Stimulated activated CD4-positive, alpha-beta T cell treated with anti-CD3 and anti-CD28 coated beads, Interleukin-2, amount 100 ng/mL, for 48 hours (primary cell): ENCODE measurements around the gene CYP1A2.
"Not testable (repeated sequence)": the region's sequence is repeated elsewhere in the genome, so short reads cannot be mapped to it uniquely, and the experiment has no call there.

Experiments used
- DNase-seq, 2 donors: peaks; one replicate each; pipeline ENCODE4 v3.0.0-alpha.2; 2020

The CYP1A2 gene

GRCh38 chr15:74777769-74778598 is 29.3 kb downstream of the CYP1A2 start:
- DNase-seq, result no peak

GRCh38 chr15:74778599-74778970 is 29.9 kb downstream of the CYP1A2 start:
- DNase-seq, result no peak

- no peak for DNase-seq
These were observed 30.6 kb downstream of the CYP1A2 start for GRCh38 chr15:74779162-74779648.

- DNase-seq, result no peak
These were observed 32.1 kb downstream of the CYP1A2 start for GRCh38 chr15:74780523-74781430.

GRCh38 chr15:74781431-74782258 is 33.0 kb downstream of the CYP1A2 start, which contains the start of gene CSK:
Gene CSK, plus strand, starts transcription at chr15:74782080. Its CDS starts 16,218 bp downstream, at chr15:74798298.
- peak in 1 of 2 donors; percentile 76 for DNase-seq

- DNase-seq, result no peak
These were observed 33.8 kb downstream of the CYP1A2 start for GRCh38 chr15:74782259-74783071.

GRCh38 chr15:74783072-74783807 is 34.6 kb downstream of the CYP1A2 start:
- DNase-seq, result no peak

GRCh38 chr15:74783808-74784175 is 35.1 kb downstream of the CYP1A2 start:
- no peak for DNase-seq

GRCh38 chr15:74784426-74785193 is 36.0 kb downstream of the CYP1A2 start:
- DNase-seq, result no peak

GRCh38 chr15:74785194-74786032 is 36.8 kb downstream of the CYP1A2 start:
- no peak for DNase-seq

- not testable (repeated sequence) for DNase-seq
These were observed 37.4 kb downstream of the CYP1A2 start for GRCh38 chr15:74786081-74786480.

- no peak for DNase-seq
These were observed 38.0 kb downstream of the CYP1A2 start for GRCh38 chr15:74786551-74787165.

GRCh38 chr15:74787251-74788041 is 38.8 kb downstream of the CYP1A2 start:
- DNase-seq, result peak; percentile 82 to 86

GRCh38 chr15:74788042-74788682 is 39.5 kb downstream of the CYP1A2 start:
- DNase-seq, result no peak

GRCh38 chr15:74788683-74789151 is 40.1 kb downstream of the CYP1A2 start:
- no peak for DNase-seq

GRCh38 chr15:74789171-74789631 is 40.6 kb downstream of the CYP1A2 start:
- DNase-seq, result no peak

GRCh38 chr15:74789741-74790079 is 41.1 kb downstream of the CYP1A2 start:
- DNase-seq, result no peak
